Uterus (tissue), 2 donors: ENCODE results near the gene SH3RF3.

Experiments
- POLR2A ChIP-seq, 2 donors: fragments of 450-650 bp; IDR thresholded peaks; one replicate each; pipeline ENCODE4 v1.6.1; 2016; ENCODE audit warnings: antibody characterized with exemption in 2 of 2, mild to moderate bottlenecking in 1 of 2, moderate library complexity in 1 of 2
- TF ChIP-seq, protein P1 (sequence below), 4 experiments: fragments of 200-600 bp in 2 of 4; fragments of 450-650 bp in 2 of 4; sonication (generic) in 2 of 4; IDR thresholded peaks; one replicate each; pipeline ENCODE4 v1.5.1; 2016 to 2019; ENCODE audit warnings: antibody characterized with exemption in 4 of 4, mild to moderate bottlenecking in 2 of 4, moderate library complexity in 1 of 4

DNA sequence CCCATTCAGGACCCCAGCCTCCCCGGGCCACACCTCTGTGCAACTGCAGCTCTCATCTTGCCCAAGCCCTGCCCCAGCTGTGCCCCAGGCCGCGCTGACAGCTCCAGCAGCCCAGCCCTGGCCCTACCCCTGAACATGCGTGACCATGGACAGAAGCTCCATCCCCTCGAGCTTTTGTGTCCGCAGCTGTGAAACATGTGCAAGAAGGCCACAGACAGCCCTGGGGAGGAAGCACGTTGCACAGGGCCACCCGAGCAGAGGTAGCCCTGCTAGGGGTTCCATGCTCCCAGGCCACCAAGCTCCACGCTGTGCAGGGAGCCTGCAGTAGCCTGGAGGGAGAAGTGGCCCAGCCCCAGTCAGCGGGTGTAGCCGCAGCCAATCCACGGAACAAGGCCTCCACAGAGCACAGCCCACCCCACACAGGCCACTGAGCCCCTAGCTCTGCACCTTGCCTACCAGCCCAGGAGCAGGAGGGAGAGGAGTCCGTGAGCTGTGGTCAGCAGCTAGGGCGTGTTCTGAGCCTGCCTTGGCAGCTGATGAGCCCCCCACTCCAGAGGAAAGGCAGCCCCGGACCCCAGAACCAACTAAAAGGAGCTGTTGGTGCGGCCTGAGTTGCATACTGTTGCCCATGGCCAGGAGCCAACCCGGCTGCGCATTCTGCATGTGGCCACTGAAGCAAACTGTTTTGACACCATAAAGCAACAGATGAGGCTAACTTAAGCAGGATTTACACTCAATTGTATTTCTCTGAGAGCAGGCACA lies 300.7 kb downstream of the SH3RF3 start:
- TF ChIP-seq POLR2A (IDR thresholded peaks at IDR 0.05), result no peak
- TF ChIP-seq, protein P1, sequence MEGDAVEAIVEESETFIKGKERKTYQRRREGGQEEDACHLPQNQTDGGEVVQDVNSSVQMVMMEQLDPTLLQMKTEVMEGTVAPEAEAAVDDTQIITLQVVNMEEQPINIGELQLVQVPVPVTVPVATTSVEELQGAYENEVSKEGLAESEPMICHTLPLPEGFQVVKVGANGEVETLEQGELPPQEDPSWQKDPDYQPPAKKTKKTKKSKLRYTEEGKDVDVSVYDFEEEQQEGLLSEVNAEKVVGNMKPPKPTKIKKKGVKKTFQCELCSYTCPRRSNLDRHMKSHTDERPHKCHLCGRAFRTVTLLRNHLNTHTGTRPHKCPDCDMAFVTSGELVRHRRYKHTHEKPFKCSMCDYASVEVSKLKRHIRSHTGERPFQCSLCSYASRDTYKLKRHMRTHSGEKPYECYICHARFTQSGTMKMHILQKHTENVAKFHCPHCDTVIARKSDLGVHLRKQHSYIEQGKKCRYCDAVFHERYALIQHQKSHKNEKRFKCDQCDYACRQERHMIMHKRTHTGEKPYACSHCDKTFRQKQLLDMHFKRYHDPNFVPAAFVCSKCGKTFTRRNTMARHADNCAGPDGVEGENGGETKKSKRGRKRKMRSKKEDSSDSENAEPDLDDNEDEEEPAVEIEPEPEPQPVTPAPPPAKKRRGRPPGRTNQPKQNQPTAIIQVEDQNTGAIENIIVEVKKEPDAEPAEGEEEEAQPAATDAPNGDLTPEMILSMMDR (IDR thresholded peaks at IDR 0.05), result no peak
